ENCODE measurements around the gene ATP8B3.
A peak's percentile ranks its signal among the peaks of the same experiment; 100 is the strongest.
"Not testable (repeated sequence)": the region's sequence is repeated elsewhere in the genome, so short reads cannot be mapped to it uniquely, and the experiment has no call there.

The ATP8B3 gene

GRCh38 chr19:1770866-1771576, 41.1 kb downstream of the ATP8B3 start:
- no peak for DNase-seq (ENCODE audit: low spot score)

GRCh38 chr19:1769645-1769985, 42.5 kb downstream of the ATP8B3 start:
- DNase-seq (ENCODE audit: low spot score), result no peak

GRCh38 chr19:1768918-1769644, 43.0 kb downstream of the ATP8B3 start:
- no peak for DNase-seq (ENCODE audit: low spot score)

- DNase-seq (ENCODE audit: low spot score), result no peak
These were observed 43.8 kb downstream of the ATP8B3 start for GRCh38 chr19:1768248-1768647.

- DNase-seq (ENCODE audit: low spot score), result peak; percentile 83
These were observed 44.6 kb downstream of the ATP8B3 start for GRCh38 chr19:1767464-1767933.

- no peak for DNase-seq (ENCODE audit: low spot score)
These were observed 45.2 kb downstream of the ATP8B3 start for GRCh38 chr19:1766800-1767352.

GRCh38 chr19:1765904-1766799, 45.9 kb downstream of the ATP8B3 start:
- DNase-seq (ENCODE audit: low spot score), result no peak

- no peak for DNase-seq (ENCODE audit: low spot score)
These were observed 46.7 kb downstream of the ATP8B3 start for GRCh38 chr19:1765232-1765903.

GRCh38 chr19:1764729-1765128, 47.3 kb downstream of the ATP8B3 start:
- no peak for DNase-seq (ENCODE audit: low spot score)

GRCh38 chr19:1763648-1764639, 48.1 kb downstream of the ATP8B3 start:
- DNase-seq (ENCODE audit: low spot score), result no peak

GRCh38 chr19:1762243-1763117, 49.6 kb downstream of the ATP8B3 start:
- DNase-seq (ENCODE audit: low spot score), result no peak

- no peak for DNase-seq (ENCODE audit: low spot score)
These were observed 50.4 kb downstream of the ATP8B3 start for GRCh38 chr19:1761528-1762242.

GRCh38 chr19:1760786-1761527, 51.1 kb downstream of the ATP8B3 start:
- not testable (repeated sequence) for DNase-seq (ENCODE audit: low spot score)

- no peak for DNase-seq (ENCODE audit: low spot score)
These were observed 52.1 kb downstream of the ATP8B3 start for GRCh38 chr19:1760020-1760419.

- no peak for DNase-seq (ENCODE audit: low spot score)
These were observed 52.8 kb downstream of the ATP8B3 start for GRCh38 chr19:1758959-1759903.

- no peak for DNase-seq (ENCODE audit: low spot score)
These were observed 53.9 kb downstream of the ATP8B3 start for GRCh38 chr19:1758231-1758577.
